HS-27A (cell line): Measurements from ENCODE around the gene LRRC10B.

Experiments used
- DNase-seq: peaks from one replicate; pipeline ENCODE4 v3.0.0-alpha.2; 2012; ENCODE audit warnings: low read depth, missing footprints

Gene LRRC10B

DNA sequence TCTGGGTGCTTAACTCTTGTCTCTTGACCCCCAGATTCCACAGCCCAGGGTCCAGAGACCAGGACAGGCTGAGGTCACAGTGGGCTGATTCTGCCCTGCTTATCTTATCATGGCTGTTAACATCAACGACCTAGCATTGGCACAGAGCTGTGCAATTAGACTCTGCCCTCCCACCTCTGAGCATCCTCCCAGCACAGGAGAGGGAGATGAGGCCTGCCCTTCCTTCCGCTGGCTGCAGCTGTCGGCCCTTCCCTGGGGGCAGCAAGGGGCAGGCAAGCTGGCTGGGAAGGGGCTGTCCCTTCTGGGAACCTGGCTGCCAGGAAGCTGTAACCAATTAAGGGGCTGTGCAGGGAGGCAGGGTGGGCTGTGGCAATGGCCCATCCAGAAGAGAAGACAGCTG is 22.5 kb downstream of the LRRC10B start:
- DNase-seq = no peak

DNA sequence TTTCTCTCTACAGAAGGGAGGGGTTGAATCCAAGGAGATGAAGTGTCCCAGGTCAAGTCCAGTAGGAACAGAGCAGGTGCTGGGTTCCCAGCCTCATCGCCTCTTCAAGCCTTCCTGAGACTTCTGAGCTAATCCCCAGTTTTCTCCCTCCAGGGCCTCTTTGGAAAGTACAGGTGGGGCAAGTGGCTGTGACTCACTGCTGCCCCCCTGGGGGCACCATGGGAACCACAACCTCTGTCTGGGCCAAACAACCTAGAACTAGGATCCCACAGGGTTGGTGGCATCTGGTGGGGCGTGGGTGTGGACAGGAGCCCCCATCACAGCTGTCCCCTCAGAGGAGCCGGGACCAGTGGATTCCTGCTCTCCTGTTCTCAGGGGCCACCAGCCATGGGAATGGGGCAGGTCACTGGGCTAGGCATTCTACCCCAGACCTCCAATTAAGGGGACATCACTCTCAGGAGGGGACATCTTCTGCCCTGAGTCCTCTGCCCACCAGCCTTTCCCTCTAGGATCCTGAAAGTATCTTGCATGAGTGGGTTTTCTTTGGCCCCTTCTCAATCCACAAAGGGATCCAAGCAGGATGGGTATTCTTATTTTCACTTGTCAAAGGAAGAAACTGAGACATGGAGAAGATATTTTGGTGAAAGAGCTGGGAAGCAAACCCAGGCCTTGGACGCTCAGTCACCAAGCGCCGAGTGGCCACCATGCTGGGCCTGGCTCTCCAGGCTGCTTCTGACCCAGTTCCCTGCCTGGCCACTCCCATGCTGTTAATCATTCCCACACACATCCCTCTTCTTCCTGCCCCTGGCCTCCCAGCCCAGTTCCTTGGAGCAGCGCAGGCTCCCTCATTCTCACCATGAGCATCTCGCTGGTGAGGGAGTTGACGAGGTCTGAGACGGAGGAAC is 23.8 kb downstream of the LRRC10B start:
- DNase-seq = no peak

DNA sequence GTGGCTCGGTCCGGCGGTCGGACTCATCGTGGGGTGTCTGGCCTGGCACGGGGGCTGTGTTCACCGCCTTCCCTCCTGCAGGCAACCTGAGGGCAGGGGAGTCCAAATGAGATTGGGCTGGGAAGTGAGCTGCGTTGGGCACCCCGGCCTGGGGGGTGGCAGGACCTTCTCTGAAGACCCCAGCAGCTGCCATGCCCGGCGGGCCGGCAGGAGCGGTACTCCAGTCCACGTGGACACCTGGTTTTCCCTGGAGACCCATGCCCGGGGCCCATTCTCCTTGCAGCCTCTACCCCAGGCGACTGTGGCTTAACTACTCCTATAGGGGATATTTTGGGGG is 24.5 kb downstream of the LRRC10B start:
- DNase-seq = no peak

DNA sequence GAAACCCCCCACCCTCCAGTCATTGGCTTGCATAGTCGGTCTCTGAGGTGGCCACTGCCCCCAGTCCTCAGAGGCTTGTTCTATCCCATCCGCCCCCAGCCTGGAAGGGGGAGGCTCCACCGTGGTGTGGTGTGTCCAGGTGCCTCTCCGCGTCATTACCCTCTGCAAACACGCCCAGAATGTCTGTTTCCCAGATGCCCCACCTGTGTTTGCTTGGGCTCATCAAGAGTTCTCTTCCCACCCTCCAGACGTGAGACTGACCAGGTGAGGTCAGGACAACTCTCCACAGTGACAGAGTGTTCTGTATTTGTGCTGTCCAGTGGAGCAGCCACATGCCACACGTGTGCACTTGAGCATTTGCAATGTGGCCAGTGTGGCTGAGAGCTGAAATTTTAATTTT is 24.9 kb downstream of the LRRC10B start:
- no peak for DNase-seq

DNA sequence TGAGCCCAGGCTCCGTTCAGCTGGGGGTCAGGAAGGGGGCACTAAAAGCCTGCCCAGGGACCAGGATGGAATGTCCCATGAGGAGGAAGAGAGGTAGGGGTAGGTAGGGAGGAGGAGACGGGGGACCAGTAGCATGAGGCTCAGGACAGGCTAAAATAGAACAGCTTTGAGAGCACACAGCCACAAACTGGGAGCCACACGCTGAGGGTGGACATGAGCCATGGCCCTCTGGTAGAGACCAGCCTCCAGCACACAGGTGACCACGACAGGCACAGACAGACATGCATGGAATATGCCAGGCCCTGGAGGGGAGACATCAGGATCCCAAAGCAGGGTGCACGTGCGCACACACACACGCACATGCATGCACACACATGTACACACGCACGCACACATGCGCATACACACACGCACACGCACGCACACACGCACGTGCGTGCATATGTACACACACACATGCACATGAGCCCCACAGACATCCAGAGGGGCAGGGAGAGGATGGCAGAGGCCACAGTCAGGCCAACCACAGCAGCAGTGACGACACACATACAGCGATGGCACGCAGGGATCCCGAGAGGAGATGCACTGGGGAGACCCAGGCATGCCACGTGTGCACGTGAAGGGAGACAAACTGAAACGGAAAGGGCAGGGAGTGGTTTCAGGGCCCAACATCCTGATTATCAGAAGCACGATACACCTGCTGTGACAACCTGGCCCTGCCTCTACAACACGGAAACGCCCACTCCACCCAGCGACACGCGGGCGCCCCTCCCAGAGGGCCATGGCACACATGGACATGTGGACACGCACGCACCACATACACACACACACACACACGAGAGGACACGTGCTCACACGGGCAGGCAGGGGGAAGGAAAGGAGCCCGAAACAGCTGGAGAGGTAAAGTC is 25.7 kb downstream of the LRRC10B start:
- DNase-seq = no peak

DNA sequence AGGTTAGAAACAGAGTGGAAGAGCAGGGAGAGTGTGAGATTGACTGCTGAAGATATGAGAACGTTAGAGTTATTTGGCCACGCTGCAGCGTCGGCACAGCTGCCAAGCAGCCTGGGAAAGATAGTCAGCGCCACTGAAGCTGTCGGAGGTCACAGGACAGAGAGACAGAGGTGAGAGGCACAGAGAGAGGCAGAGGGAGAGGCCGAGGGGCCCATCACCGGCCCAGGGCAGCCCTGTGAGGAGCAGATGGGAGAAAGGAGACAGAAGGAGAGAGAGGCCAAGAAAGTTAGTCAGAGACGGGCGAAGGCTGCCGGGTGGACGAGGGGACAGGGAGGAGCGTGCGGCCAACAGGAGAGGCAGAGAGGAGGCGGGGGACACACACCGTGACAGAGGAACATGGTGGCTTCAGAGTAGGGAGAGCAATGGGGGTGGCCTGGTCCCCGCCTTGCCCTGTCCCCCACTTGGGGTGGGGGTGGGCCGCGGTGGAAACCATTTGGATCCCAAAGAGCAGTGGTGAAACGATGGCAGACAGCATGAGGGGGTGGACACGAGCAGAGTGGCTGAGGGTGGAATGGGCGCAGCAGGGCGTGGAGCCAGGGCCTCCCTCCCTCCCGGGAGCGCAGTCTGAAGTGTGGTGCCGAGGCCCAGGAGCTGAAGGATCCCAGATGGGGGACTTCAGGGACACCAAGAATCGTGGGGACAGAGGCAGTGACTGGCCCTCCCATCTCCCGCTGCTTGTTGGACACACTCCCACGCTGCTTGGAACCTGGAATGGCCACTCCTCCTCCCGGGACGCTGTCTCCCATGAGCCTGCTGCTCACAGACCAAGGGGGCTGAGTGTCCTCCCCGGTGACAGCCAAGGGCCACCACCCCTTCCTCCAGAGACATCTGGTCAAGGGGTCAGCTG is 26.6 kb downstream of the LRRC10B start:
- DNase-seq = no peak

DNA sequence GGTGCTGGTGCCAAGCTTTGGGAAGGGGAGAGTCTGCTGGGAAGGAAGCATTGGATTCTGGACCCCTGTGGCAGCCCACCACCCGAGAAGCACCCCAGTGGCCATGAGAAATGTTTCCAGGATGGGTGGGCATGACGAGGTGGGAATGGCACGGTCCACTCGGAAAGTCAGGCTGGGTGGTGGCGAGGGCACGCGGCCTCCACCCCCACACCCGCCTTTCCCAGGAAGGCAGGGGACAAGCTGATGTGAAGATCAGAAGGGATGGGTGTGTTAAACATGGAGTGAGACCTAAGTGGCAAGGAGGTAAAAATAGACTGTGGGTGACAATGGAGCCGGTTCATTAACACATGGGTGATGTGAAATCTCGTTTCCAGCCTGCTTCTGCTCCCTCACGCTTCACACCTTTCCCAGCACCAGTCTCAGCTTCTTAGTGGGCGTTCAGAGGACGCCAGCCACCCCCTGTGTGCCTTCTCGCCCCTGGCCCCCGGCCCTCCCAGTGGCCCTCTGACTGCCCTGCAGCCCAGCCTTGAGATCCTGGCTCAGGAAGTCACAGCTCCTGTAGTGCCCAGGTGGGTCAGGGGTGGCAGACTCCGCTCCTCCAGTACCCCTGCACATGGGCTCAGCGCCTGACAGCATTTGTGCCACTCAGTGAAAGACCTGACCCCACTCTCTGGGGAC is 27.6 kb downstream of the LRRC10B start:
- no peak for DNase-seq

DNA sequence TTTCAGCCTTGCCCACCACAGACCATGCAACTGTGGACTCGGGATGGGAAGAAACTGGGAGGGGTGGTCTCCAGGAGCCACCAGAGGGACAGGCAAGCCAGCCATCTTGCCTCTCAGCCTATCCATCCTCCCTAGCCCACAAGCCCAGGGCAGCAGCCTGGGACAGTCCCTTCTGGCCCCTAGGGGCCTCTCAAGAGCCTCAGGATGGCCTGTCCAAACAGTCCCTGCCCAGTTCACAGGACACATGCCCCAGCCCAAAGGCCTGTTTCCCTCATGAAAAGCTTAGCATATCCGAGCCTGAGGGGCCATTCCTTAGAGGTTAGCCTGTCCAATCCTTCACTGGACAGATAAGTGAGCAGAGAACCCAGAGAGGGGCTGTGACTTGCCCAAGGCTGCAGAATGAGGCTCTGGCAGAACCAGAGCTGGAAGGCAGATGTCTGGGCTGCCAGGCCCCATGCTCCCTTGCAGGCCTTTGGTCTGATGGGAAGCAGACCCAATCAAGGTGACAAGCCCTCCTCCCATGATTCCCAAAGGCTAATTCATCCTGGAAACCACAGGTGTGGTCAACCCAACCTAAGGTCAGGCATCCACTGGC is 28.2 kb downstream of the LRRC10B start:
- no peak for DNase-seq

DNA sequence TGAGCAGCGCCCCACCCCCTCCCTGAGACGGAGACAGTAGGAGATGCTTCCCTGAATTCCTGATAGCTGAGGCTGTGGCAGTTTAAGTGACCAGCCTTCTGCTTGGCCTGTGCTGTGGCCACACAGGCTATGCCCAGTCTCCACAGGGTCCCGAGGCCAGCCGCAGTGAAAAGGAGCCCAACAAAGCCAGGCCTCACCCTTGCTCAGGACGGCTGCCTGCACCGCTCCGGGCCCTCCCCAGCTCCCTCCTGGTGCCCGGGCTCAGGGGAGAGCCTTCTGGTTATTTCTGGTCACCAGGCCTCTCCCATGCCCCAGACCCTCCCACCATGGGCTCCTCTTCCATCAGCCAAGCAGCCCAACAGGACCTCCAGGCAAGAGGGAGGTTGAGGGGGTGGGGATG is 28.8 kb downstream of the LRRC10B start:
- no peak for DNase-seq

DNA sequence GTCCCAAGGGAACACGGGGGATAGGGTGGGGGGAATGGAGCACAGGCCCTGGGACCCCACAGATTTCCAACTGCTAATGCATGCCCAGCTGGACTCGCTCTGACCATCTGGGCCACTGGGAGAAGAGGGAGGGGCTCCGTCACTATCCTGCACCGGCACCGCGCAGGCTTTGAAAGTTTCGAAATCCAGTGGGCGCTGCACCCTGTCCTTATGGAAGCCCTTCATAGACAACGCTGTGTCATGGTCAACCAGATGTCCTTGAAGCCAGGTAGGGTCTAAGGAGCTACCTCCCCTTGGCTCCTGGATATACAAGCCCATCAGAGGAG is 30.1 kb downstream of the LRRC10B start:
- no peak for DNase-seq

DNA sequence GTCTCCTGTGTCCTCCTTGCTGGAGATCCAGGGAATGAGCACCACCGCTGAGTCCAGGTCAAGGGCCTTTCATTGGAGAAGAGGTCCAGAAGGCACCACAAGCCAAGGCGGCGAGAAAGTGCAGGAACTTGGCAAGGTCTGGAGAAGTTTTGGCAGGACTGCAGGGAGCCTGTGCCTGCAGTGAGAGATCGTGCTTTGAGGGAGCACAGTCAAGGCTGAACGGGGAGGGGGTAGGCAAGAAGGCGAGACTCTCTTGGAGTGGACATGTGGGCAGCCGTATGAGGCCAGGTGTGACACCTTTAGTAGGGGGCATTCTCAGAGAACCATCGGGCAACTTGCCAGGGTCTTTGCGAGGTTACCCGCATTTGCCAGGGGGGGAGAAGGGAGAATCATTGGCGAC is 30.5 kb downstream of the LRRC10B start:
- no peak for DNase-seq

DNA sequence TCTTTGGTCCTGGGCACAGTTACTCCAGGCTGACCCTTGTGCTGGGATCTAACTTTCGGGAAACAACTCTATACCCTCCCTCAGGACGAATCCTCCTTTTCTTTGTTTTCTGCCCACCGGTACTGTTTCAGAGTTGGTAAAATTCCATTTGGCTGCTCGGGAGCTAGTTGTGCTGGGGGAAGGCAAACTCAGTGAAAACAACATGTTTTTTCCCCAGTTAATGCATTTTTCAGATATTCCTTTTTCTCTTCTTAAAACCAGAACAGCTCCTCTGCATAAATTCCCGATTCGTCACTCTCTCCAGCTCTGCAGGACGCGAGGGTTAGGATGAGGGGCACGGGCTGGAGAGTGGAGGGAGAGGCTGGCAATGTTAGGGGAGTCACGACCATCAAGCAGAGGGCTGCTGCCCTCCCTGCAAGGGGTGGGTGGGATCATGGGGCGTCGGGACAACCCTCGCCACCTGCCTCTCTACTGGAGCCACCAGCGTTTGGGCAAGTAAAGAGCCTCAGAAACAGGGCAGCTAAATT is 31.3 kb downstream of the LRRC10B start:
- no peak for DNase-seq

DNA sequence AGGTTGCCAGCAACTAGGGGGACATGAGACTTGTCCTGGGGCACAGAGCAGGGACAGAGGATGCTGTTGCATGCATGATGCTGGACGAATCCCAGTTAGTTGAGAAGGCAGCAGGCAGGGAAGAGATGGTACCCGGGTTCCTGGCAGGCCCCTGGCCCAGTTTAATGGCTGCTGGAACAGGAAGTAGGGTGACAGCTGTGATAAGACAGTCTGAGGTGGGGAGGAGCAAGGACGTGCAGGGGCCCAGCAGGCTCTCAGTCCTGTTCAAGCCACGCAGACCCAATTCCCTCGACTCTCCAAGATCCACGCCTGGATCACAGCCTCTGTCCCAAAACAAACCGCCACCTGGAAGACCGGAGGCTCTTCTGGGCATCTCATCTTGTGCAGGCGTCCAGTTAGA is 32.0 kb downstream of the LRRC10B start:
- no peak for DNase-seq

DNA sequence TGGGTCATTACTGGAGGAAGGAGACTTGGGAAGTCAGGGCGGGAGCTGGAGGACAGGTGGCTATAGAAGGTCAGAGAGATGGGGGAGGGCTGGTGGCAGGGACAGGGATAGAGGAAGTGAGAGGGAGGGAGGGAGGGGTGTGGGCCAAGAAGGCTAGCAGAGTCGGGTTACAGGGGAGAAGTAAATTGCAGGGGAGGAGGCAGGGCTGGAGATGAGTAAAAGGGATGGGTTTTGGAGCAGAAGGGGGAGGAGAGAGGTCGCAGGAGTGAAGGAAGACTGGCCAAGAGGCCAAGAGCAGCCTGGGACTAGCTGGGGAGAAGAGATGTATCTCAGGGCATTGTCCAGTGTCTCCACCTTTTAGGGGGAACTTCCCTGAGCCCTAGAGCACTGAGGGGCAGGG is 33.0 kb downstream of the LRRC10B start:
- no peak for DNase-seq

DNA sequence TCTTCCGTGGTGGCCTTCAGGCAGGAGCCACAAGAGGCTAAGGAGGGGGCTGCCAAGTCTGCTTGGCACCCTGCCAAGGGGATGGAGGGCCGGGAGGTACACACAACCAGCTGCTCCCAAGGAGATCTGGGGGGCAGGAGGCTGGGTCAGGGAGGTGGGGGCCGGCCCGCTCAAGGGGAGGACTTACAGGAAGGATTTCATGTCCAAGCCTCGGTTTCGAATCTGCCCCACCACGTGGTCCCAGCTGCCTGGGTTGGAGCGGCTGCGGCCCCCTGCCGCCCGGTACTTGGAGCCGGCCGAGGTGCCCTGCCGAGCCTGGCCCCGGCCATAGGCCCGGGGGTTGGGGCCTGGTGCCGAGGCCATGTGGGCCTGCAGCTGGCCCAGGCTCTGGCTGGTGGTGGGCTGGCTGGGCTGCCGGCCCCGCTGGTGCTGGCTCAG is 33.5 kb downstream of the LRRC10B start:
- DNase-seq = no peak

DNA sequence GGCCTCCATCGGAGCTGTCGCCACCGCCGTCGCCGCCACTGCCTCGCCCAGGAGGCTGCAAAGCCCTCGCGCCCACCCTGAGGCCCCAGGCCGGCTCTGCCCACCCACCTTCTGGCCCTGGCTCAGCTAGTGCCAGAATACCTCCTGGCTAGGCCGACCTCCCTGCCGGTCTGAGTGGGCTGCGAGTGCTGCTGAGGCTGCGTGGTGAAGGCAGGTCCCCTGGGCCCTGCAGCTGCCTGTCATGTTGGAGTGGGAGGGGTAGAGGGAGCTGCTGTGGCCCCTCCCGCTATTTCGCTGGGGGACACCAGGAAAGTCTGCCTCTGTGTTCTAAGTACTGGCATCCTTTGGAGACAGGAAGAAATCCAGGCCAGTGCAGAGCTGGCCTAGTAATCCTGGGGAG is 34.2 kb downstream of the LRRC10B start:
- DNase-seq = no peak

DNA sequence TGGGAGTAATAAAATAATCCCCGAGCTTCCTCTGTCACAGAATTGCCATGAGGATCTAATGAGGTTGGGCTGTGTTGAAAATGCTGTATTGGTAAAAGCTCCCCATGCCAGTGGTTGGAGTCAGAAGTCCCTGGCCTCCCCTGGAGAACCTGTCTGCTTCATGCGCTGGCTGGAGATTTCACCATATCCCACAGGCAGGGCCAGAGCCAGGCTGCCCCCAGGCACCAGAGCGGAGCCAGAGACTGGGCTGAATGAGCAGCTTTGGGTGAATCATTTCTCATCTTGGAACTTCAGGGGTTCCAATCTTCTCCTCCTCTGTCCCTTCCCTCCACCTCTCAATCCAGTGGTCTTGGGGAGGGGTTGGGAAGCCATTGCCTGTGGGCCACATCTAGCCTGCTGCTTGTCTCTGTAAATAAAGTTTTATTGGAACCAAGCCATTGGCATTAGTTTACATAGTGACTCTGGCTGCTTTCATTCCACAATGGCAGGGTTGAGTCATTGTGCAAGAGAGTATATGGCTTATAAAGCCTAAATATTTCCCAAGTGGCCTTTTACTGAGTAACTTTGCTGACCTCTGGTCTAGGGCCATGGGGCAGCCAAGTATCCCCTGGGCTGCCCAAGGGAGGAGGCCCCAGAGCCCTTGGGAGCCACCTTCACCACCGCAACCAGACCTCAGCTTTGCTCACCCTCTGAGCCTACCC is 35.2 kb downstream of the LRRC10B start:
- no peak for DNase-seq

DNA sequence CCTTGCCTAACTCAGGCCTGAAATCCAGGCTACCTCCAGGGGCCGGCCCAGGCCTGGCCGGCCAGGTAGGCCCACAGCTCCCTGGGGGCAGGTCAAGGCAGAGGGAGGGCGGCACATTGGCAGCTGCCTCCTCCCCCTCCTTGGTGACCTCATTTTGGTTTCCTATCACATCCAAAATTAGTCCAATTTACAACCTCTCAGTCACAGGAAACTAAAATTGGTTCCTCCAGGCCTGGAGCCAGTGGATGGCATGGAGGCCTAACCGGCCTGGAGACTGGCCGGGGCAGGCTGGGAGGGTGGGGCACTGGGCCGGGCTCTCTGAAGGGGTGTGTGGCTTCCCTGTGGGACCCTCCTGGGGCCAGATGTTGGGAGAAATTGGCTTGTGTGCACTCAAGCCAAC is 35.9 kb downstream of the LRRC10B start:
- no peak for DNase-seq

DNA sequence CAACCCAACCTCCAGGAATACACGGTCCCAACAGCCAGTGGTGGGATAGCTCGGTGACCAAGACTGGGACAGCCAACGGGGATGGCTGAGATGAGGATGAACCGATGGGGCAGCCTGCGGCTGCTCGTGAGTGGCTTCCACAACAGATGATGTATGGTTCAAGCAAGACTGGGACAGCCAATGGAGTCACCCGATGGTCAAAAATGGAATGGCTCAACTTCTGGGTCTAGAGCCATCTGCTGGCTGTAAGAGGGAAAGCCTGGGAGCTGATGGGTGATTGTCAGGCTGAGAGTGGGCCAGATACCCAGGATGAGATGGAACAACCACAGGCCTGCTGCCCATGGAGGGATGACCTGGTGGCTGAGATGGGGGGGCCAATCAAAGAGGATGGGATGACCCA is 36.8 kb downstream of the LRRC10B start:
- DNase-seq = no peak

DNA sequence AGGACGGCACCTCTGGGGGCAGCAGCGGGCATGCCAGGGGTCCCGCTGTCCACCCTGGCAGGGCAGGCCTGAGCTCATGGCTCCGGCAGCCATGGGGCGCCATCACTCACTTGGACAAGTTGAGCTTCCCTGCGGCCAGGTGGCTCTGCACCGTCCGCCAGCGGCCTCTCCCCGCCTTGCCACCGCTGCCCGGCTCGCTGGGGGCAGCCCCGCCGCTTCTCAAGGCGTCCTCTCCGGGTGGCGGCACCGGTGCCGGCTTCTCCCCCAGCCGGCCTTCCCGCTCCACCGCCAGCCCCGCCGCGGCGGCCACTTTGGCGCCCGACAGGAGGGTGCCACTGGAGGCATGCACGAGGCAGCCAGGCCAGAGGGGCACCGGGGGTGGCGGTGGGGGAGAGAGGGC is 37.4 kb downstream of the LRRC10B start:
- no peak for DNase-seq
